ENCODE data around the gene CPSF7.
"Not testable (repeated sequence)": the region's sequence is repeated elsewhere in the genome, so short reads cannot be mapped to it uniquely, and the experiment has no call there.

Gene CPSF7

GRCh38 chr11:61460474-61460881 lies 30.7 kb upstream of the CPSF7 start:
- in situ Hi-C loops (cut with MboI; ENCODE audit: low sequenced_read_pairs), result no loop called here

GRCh38 chr11:61454520-61454919 lies 24.7 kb upstream of the CPSF7 start:
- H3K36me3 ChIP-seq (replicated peaks), result peaks cover 3% of the 10 kb centered on the region
- H3K9me3 ChIP-seq, result no peaks in the 10 kb centered on the region
- H3K4me3 ChIP-seq, result no peak overlapping the region
- no peak for DNase-seq (ENCODE audit: low spot score in 2 of 2)
- H3K27me3 ChIP-seq (ENCODE audit: low read depth), result no peaks in the 10 kb centered on the region
- H3K4me1 ChIP-seq, result no peaks in the 10 kb centered on the region
- in situ Hi-C loops (cut with MboI; ENCODE audit: low sequenced_read_pairs), result no loop called here

More at GRCh38 chr11:61460474-61460881, 30.7 kb upstream of the CPSF7 start:
- Histone ChIP-seq H3K27me3 (ENCODE audit: low read depth) (no peaks in the 10 kb centered on the region), H3K4me3 (no peak overlapping the region), H3K36me3 (replicated peaks) (no peaks in the 10 kb centered on the region; the same call in 1 of the 2 replicates), H3K4me1 (no peaks in the 10 kb centered on the region), H3K9me3 (no peaks in the 10 kb centered on the region)
- no peak for DNase-seq (ENCODE audit: low spot score in 2 of 2)

DNA sequence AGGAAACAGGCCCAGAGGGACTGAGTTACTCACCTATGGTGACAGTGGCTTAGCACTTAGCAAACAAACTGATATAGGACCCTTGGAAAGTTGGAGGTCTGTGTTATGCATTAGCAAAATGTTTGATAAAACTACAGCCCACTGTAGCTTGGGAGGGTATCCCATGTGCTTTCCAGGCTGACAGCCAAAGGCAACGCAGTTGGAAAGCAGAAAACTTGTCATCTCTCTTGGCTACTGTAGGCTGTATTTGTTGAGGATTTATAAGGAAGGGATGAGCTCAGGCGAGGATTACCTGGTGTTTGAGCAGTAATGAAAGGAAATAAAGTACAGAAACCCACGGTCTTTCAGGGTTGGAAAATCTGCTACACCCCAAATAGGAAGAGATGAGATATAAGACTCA lies 23.9 kb upstream of the CPSF7 start:
- no peaks in the 10 kb centered on the region for H3K27me3 ChIP-seq (ENCODE audit: low read depth)
- H3K4me3 ChIP-seq, result no peak overlapping the region
- in situ Hi-C loops (cut with MboI; ENCODE audit: low sequenced_read_pairs), result no loop called here
- no peaks in the 10 kb centered on the region for H3K9me3 ChIP-seq
- DNase-seq (ENCODE audit: low spot score in 2 of 2), result no peak
- H3K36me3 ChIP-seq (replicated peaks), result peaks cover 8% of the 10 kb centered on the region
- H3K4me1 ChIP-seq, result no peaks in the 10 kb centered on the region

DNA sequence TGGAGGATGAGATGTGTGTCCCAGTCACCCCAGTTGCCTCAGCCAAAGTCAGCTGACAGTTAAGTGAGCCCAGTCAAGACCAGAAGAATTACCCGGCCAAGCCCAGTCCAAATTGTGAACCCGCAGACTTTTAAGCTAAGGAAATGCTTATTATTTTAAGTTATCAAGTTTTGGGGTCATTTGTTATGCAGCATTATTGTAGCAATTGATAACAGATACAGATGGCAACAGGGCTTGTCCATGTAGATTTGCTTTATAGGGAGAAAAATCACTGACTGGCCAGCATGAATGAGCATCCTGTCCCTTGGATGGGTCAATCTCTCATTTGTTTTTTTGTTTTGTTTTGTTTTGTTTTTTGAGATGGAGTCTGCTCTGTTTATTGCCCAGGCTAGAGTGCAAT lies 23.1 kb upstream of the CPSF7 start:
- no peak overlapping the region for H3K4me3 ChIP-seq
- H3K36me3 ChIP-seq (replicated peaks), result peaks cover 16% of the 10 kb centered on the region
- in situ Hi-C loops (cut with MboI; ENCODE audit: low sequenced_read_pairs), result no loop called here
- DNase-seq (ENCODE audit: low spot score in 2 of 2), result no peak
- H3K4me1 ChIP-seq, result no peaks in the 10 kb centered on the region
- no peaks in the 10 kb centered on the region for H3K27me3 ChIP-seq (ENCODE audit: low read depth)
- no peaks in the 10 kb centered on the region for H3K9me3 ChIP-seq

DNA sequence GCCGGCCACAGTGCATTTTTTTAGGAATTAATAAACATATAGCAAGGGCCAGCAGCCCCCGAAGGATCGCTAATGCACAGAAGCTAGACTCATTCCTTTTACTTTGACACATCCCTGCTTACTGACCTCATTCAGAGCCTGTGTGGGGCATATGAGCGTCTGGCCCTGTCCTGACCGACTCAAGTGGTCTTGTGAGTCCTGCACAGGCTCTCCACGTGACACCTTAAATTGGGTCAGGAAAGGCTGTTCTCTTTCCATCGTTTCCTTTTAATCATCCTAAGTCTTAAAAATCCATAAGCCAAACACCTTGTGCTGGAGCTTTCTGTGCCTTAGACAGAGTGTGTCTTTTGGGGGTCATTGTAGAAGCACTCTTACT lies 18.8 kb upstream of the CPSF7 start:
- Histone ChIP-seq H3K9me3 (no peaks in the 10 kb centered on the region), H3K36me3 (replicated peaks) (peaks cover 42% of the 10 kb centered on the region), H3K4me1 (no peaks in the 10 kb centered on the region), H3K4me3 (no peak overlapping the region), H3K27me3 (ENCODE audit: low read depth) (no peaks in the 10 kb centered on the region)
- DNase-seq (ENCODE audit: low spot score in 2 of 2), result no peak
- in situ Hi-C loops (cut with MboI; ENCODE audit: low sequenced_read_pairs), result loop anchor here (10.0 kb wide), 1 partner anchor 186 kb away; no protein-coding TSS in a partner anchor

- in situ Hi-C loops (cut with MboI; ENCODE audit: low sequenced_read_pairs), result loop anchor here (10.0 kb wide), 1 partner anchor 187 kb away; no protein-coding TSS in a partner anchor
- peaks cover 49% of the 10 kb centered on the region for H3K36me3 ChIP-seq (replicated peaks)
- H3K9me3 ChIP-seq, result no peaks in the 10 kb centered on the region
- no peaks in the 10 kb centered on the region for H3K4me1 ChIP-seq
- no peaks in the 10 kb centered on the region for H3K27me3 ChIP-seq (ENCODE audit: low read depth)
- DNase-seq (ENCODE audit: low spot score in 2 of 2), result no peak
- no peak overlapping the region for H3K4me3 ChIP-seq
These were observed 18.1 kb upstream of the CPSF7 start for GRCh38 chr11:61447601-61448551.

DNA sequence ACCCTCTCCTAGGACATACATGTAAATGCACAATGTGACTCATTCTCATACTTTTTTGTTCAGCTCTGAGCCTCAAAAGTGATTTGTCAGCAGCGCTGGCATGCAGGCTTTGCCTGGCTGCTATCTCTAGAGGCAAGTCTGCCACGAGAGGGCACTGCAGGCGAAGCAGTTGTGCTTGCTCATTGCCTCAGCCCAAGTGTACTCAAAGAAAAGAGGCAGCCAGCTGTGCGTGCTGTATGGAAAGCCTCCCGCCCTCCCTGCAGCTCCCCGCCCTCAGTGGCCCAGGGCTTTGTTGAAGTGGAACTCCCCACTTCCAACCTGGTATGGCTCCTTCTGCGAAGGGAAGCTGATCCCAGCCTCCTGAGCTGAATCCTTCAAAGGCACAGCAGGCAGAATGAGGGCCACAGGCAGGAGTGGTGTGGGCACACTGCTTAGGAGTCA lies 16.5 kb upstream of the CPSF7 start:
- H3K4me1 ChIP-seq, result no peaks in the 10 kb centered on the region
- peaks cover 49% of the 10 kb centered on the region for H3K36me3 ChIP-seq (replicated peaks)
- peak; percentile 74 to 91 for DNase-seq (ENCODE audit: low spot score in 2 of 2)
- H3K9me3 ChIP-seq, result no peaks in the 10 kb centered on the region
- H3K27me3 ChIP-seq (ENCODE audit: low read depth), result no peaks in the 10 kb centered on the region
- in situ Hi-C loops (cut with MboI; ENCODE audit: low sequenced_read_pairs), result loop anchor here (10.0 kb wide), 1 partner anchor 189 kb away; no protein-coding TSS in a partner anchor
- H3K4me3 ChIP-seq, result no peak overlapping the region

DNA sequence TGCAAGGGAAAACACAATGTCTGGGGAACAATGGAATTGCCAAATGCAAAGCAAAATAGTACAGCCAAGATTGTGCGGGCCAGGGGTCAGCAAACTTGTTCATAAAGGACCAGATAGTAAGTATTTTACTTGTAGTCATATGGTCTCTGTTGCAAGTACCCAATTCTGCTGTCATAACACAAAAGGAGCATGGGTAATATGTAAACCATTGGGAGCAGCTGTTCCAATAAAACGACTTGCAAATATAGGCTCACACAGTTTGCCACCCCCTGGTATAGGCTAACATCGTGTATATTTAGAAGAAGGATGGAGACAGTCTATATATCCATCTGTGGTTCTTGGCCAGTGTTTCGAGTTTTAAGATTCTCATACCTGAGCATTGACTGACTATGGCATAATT lies 15.7 kb upstream of the CPSF7 start:
- no peaks in the 10 kb centered on the region for H3K27me3 ChIP-seq (ENCODE audit: low read depth)
- in situ Hi-C loops (cut with MboI; ENCODE audit: low sequenced_read_pairs), result loop anchor here (10.0 kb wide), 1 partner anchor 189 kb away; no protein-coding TSS in a partner anchor
- H3K4me3 ChIP-seq, result no peak overlapping the region
- H3K4me1 ChIP-seq, result no peaks in the 10 kb centered on the region
- no peak for DNase-seq (ENCODE audit: low spot score in 2 of 2)
- peaks cover 50% of the 10 kb centered on the region for H3K36me3 ChIP-seq (replicated peaks)
- H3K9me3 ChIP-seq, result no peaks in the 10 kb centered on the region

DNA sequence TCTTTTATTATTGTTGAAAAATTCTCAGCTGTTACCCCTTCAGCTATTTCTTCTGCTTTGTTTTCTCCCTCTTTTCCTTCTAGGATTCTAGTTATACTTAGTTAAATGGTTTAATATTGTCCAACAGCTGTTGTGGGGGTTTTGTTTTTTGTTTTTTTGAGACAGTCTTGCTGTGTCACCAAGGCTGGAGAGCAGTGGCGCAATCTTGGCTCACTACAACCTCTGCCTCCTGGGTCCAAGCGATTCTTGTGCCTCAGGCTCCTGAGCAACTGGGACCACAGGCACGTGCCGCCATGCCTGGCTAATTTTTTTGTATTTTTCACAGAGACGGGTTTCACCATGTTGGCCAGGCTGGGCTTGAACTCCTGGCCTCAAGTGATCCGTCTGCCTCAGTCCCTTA lies 12.8 kb upstream of the CPSF7 start:
- H3K9me3 ChIP-seq, result no peaks in the 10 kb centered on the region
- in situ Hi-C loops (cut with MboI; ENCODE audit: low sequenced_read_pairs), result loop anchor here (10.0 kb wide), 1 partner anchor 192 kb away; no protein-coding TSS in a partner anchor
- H3K27me3 ChIP-seq (ENCODE audit: low read depth), result no peaks in the 10 kb centered on the region
- peaks cover 64% of the 10 kb centered on the region for H3K36me3 ChIP-seq (replicated peaks)
- H3K4me3 ChIP-seq, result no peak overlapping the region
- DNase-seq (ENCODE audit: low spot score in 2 of 2), result no peak
- H3K4me1 ChIP-seq, result no peaks in the 10 kb centered on the region

GRCh38 chr11:61439615-61440014 lies 9.8 kb upstream of the CPSF7 start:
- Histone ChIP-seq H3K36me3 (replicated peaks) (peaks cover 58% of the 10 kb centered on the region), H3K4me1 (no peaks in the 10 kb centered on the region; the same call in 1 of the 2 replicates), H3K27me3 (ENCODE audit: low read depth) (no peaks in the 10 kb centered on the region), H3K9me3 (0 out of 2 replicates have a peak, but pooled peaks cover 2% of the 10 kb centered on the region), H3K4me3 (no peak overlapping the region)
- in situ Hi-C loops (cut with MboI; ENCODE audit: low sequenced_read_pairs), result loop anchor here (10.0 kb wide), 1 partner anchor 195 kb away; no protein-coding TSS in a partner anchor
- DNase-seq (ENCODE audit: low spot score in 2 of 2), result no peak

DNA sequence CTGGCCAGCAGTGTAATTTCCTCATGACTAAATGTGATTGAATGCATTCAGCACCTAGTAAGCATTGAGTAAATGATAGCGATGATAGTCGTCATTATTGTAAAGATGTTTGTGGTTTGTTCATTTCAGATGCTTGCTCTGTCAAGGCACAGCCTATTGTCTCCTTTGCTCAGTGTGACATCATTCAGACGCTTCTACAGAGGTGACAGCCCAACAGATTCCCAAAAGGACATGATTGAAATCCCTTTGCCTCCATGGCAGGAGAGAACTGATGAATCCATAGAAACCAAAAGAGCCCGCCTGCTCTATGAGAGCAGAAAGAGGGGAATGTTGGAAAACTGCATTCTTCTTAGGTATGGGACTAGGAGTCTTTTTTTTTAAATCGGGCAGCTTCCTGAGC lies 7.7 kb upstream of the CPSF7 start:
- DNase-seq (ENCODE audit: low spot score in 2 of 2), result no peak
- H3K4me3 ChIP-seq, result no peak overlapping the region
- no peaks in the 10 kb centered on the region for H3K27me3 ChIP-seq (ENCODE audit: low read depth)
- H3K9me3 ChIP-seq, result 0 out of 2 replicates have a peak, but pooled peaks cover 2% of the 10 kb centered on the region
- H3K36me3 ChIP-seq (replicated peaks), result peaks cover 49% of the 10 kb centered on the region
- in situ Hi-C loops (cut with MboI; ENCODE audit: low sequenced_read_pairs), result no loop called here
- H3K4me1 ChIP-seq, result no peaks in the 10 kb centered on the region; the same call in 1 of the 2 replicates

- H3K27me3 ChIP-seq (ENCODE audit: low read depth); H3K4me1 ChIP-seq; in situ Hi-C loops (cut with MboI; ENCODE audit: low sequenced_read_pairs); DNase-seq (ENCODE audit: low spot score in 2 of 2); H3K9me3 ChIP-seq: not testable (repeated sequence)
- Histone ChIP-seq H3K4me3 (peak overlapping the region; percentile 97), H3K36me3 (replicated peaks) (peaks cover 31% of the 10 kb centered on the region)
These were observed 1.1 kb upstream of the CPSF7 start for GRCh38 chr11:61430839-61431238.

- Histone ChIP-seq H3K27me3 (ENCODE audit: low read depth) (no peaks in the 10 kb centered on the region), H3K9me3 (no peaks in the 10 kb centered on the region), H3K4me3 (peak overlapping the region; percentile 97), H3K36me3 (replicated peaks) (peaks cover 46% of the 10 kb centered on the region), H3K4me1 (peaks cover 8% of the 10 kb centered on the region; the same call in 1 of the 2 replicates)
- peak; percentile 49 to 87 for DNase-seq (ENCODE audit: low spot score in 2 of 2)
- in situ Hi-C loops (cut with MboI; ENCODE audit: low sequenced_read_pairs), result no loop called here
These were observed 457 bp downstream of the CPSF7 start for GRCh38 chr11:61429346-61429690.
